HG02938 (cell line): ENCODE results near the gene SNAP91.
"Not testable (repeated sequence)": the region's sequence is repeated elsewhere in the genome, so short reads cannot be mapped to it uniquely, and the experiment has no call there.

Source experiments
- ATAC-seq: cut with Tn5 transposase; IDR thresholded peaks from one replicate; pipeline ENCODE4 v1.9.1; 2021; ENCODE audit warnings: mild to moderate bottlenecking, moderate library complexity; ENCODE audit not compliant: unreplicated experiment

SNAP91 gene

GRCh38 chr6:83633609-83634008 lies 75.3 kb downstream of the SNAP91 start:
- ATAC-seq = no peak

GRCh38 chr6:83633149-83633548 lies 75.8 kb downstream of the SNAP91 start:
- no peak for ATAC-seq

- not testable (repeated sequence) for ATAC-seq
These were observed 79.0 kb downstream of the SNAP91 start for GRCh38 chr6:83629908-83630307.

GRCh38 chr6:83615025-83615999 lies 93.6 kb downstream of the SNAP91 start:
- ATAC-seq = no peak

- ATAC-seq = no peak
These were observed 95.5 kb downstream of the SNAP91 start for GRCh38 chr6:83613378-83613777.

GRCh38 chr6:83609248-83609647 lies 99.7 kb downstream of the SNAP91 start:
- ATAC-seq = no peak

GRCh38 chr6:83605517-83605916 lies 103.4 kb downstream of the SNAP91 start:
- ATAC-seq = no peak

GRCh38 chr6:83603551-83603950 lies 105.3 kb downstream of the SNAP91 start:
- no peak for ATAC-seq

- ATAC-seq = no peak
These were observed 107.8 kb downstream of the SNAP91 start for GRCh38 chr6:83601119-83601518.

GRCh38 chr6:83600459-83600858 lies 108.4 kb downstream of the SNAP91 start:
- ATAC-seq = no peak

- no peak for ATAC-seq
These were observed 111.4 kb downstream of the SNAP91 start for GRCh38 chr6:83597511-83597910.

GRCh38 chr6:83597051-83597450 lies 111.8 kb downstream of the SNAP91 start:
- no peak for ATAC-seq

GRCh38 chr6:83594941-83595340 lies 114.0 kb downstream of the SNAP91 start:
- no peak for ATAC-seq

GRCh38 chr6:83593395-83593785 lies 115.5 kb downstream of the SNAP91 start:
- ATAC-seq = no peak

- ATAC-seq = peak; percentile 94
These were observed 116.0 kb downstream of the SNAP91 start for GRCh38 chr6:83592770-83593394.

- ATAC-seq = no peak
These were observed 118.5 kb downstream of the SNAP91 start for GRCh38 chr6:83590416-83590815.

GRCh38 chr6:83589076-83589475 lies 119.8 kb downstream of the SNAP91 start:
- ATAC-seq = no peak

GRCh38 chr6:83578057-83578456 lies 130.8 kb downstream of the SNAP91 start:
- no peak for ATAC-seq

GRCh38 chr6:83574783-83575182 lies 134.1 kb downstream of the SNAP91 start:
- ATAC-seq = no peak

- ATAC-seq = not testable (repeated sequence)
These were observed 137.2 kb downstream of the SNAP91 start for GRCh38 chr6:83571663-83572185.

GRCh38 chr6:83558975-83559374 lies 149.9 kb downstream of the SNAP91 start:
- ATAC-seq = no peak

GRCh38 chr6:83556871-83557270 lies 152.0 kb downstream of the SNAP91 start:
- no peak for ATAC-seq
